ENCODE results near the gene PNCK.

GRCh38 chrX:153688071-153688470 is 14.5 kb upstream of the PNCK start:
- TF ChIP-seq ZNF302 (CRISPR knock-in tag; IDR thresholded peaks at IDR 0.05) = no peak
- no peak for TF ChIP-seq HDAC2 (IDR thresholded peaks at IDR 0.05)
- TF ChIP-seq PBX3 (IDR thresholded peaks at IDR 0.05) = no peak
- no peak for TF ChIP-seq EP300 (IDR thresholded peaks at IDR 0.05)
- TF ChIP-seq GATA3 (IDR thresholded peaks at IDR 0.05; ENCODE audit: borderline replicate concordance) = no peak
- TF ChIP-seq ELK1 (IDR thresholded peaks at IDR 0.05; ENCODE audit: low read depth, low read length) = no peak

Measured in A549 (cell line).